ELF-1 (cell line): Measurements from ENCODE around the gene MAD1L1.

Source experiments
- DNase-seq: peaks from one replicate; pipeline ENCODE4 v3.0.0-alpha.2; 2016; ENCODE audit warnings: low read depth, low spot score

Gene MAD1L1

DNA sequence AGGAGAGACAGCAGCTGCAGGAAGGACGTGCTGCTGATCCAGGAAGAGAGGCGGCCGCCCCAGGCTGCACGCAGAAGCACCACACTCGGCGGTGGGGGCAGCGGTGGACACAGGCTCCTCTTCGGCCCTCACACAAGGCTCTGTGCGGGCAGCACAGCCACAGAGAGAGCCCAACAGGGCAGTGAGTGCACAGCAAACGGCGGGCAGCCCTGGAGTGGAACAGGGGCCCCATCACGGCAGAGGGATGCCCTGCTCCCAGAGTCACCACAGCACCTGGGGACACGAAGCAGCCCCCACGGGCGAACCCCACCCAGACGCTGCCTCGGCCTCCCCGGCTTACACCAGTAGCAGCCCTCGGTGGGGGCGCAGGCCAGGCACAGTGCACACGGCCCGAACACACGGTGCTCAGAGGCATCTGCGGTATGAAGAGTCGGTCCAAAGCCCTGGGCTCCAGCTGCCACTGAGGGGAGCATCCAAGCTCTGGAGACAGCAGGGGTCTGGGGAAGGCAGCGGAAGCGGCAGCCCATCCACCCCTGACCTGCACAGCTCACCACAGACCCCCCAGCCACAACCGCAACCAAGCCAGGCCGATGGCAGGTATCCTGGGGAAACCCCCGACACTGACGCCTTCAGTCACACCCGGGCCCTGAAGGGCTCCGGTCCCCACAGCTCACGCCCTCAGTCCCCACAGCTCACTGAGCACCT, 26.1 kb upstream of the MAD1L1 start:
- no peak for DNase-seq

DNA sequence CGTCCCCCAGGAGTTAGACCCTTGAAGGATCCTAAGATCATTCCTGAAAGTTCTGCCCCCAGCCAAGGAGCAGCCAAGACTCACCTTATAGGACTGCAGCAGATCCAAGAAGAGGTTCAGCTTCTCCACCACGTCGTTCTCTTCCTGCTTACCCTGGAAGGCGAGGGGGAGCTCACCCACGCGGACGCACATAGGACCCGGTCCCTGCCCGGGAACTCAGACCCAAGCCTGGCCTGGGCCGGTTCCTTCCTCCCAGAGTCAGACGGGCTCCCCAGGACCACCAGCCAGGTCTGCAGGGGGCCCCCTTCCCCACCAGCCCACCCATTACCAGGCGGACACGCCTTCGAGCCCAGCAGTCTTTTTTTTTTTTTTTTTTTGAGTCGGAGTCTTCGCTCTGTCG, 24.9 kb upstream of the MAD1L1 start:
- DNase-seq, result no peak

DNA sequence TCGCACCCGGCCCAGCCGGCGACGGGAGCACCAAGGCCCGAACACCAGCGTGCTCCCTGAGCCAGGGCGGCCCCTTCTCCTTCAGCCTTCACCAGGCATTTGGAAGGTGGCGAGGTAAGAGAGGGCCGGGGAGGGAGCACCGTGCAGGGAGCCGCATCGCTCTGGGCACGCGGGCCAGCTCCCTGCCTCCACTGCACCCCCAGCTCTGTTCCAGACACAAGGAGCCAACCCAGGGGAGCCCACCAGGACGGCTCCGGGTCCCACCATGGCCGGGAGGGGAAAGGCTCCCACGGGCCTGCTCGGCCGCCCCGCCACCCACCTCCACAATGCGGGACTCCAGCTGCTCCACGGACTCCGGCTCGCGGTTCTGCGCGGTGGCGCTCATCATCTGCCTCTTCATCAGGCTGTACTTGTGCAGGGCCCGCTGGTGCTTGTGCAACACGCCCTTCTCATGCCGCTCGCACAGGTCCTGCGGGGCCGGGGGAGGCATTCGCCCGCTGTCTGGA, 24.4 kb upstream of the MAD1L1 start:
- DNase-seq, result no peak

DNA sequence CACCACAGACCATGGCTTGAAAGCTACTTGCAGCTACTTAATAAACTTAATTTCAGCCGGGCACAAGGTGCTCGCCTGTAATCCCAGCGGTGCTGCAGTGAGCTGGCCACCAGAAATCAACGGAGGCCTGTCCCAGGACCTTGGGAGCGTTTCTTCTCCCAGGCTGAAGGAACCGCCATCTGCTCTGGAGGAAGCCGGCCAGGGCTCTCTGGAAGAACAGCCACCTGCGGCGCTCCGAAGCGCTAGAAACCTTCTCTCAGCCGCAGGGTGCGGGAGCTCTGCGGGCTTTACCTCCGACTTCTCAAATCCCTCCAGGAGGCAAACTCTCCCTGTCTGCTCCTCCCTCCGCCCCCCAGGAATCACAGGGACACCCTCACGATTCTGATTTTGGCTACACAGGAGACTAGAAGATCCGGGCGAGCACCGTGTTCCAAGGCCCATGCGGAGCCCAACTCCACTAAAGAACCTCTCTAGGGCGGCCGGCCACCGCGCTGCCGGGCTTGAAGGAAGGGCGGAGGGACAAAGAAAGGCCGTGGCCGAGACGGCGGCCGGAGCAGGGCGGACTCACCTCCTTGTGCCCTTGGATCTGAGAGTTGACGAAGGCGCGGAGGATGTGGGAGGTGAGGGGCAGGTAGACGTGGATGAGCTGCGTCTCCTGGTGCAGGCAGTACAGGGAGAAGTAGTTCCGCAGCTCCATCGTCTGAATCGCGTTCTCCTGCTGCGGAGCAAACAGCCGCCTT, 23.7 kb upstream of the MAD1L1 start:
- no peak for DNase-seq

DNA sequence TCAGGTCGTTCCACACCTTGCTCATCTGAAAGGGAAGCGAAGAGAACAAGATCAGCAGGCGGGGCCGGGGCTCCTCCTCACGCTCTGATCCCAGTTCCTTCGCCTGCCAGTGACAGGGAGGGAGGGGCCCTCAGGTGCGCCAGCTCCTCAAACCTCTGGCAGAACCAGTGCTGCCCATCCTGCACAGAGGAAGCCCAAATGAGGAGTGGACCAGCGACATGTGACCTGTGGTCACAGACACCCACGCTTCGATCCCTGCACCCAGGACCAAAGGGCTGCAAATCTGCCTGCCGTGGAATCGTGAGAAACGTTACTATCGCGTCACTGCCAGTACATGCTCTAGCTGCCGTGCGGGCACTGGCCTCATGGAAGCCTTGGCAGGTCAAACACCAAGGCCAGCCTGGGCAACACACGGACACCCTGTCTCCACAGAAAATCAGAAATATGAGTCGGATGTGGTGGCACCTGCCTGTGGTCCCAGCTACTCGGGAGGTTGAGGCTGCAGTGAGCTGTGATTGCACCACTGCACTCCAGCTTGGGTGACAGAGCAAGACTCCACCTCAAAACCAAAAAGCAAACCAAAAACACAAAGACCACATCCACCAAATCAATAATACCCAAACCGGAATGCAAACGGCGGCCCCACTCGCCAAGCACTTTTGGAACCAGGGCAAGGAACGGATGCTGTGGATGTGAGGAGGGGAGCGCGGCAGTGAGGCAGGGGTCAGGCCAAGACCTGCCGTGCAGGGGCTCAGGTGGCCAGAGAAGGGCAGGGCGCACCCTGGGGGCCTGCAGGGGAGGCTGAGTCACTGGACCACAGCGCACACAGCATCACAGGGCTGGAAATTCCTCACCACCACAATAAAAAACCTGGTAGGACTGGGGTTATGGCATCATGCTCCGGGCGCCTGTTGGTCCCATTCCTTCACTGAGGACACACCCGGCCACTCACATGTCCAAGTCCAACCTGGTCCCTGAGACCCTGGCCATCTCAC, 22.7 kb upstream of the MAD1L1 start:
- DNase-seq, result no peak

DNA sequence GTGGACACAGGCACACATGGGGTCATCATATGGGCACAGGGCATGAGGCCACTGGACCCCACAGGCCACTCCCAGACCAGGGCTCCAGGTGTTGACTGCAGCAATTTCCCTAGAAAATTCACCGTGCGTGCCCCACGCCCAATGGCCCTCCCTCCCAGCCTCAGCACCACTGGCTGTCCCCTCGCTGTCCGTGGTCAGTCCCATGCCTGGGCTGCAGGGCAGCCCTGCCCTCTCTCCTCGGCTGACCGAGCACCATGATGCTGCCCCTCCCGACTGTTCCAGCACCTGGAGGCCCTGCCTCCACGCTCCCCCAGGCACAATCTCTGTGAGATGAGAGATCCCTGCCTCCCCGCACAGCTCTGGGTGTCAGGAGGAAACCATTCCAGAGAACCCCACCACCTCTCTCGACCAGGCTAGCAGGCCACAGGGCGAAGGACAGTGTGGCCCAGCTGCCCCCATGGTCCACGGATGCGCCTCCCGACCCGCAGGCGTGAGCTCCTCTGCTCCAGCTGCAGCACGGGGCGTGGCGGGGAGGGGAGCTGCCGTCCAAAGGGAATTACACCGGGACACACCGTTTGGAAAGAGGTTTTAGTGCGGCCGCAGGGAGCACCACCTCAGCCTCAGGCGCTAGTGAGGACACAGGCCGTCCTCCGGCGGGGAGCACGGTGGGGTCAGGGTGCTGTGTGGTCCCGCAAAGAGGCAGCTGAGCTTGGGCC, 21.8 kb upstream of the MAD1L1 start:
- no peak for DNase-seq

DNA sequence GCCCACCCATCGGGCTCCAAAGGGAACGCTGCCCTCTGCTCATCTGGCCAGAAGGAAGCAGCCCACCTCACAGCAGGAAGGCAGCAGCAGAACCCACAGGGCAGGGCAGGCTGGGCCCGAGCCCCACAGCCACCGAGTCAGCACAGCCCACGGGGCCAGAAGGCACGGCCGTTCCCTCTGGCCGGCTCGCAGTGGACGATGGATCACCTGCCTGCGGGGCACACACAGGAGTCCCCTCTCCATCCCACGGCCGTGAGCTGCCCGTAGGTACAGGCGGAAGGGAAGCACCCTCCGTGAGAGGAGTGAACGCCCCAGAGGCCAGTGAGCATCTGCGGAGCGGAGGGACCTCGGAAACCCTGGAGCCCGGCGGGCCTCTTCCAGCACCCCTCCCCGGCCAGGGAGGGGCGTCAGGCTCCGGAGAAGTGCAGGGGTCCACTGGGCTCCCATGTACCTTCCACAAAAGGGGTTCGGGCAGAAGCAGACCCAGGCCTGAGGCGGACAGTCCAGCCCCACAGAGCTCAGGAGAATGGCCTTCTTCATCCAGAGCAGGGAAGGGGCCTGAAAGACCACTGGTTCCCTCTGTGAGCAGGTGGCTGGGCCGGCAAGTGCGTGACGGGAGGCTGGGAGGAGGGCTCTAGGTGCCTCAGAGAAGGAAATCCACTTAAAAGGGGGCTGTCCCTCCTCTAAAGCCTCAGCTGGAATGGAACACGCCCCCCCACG, 20.9 kb upstream of the MAD1L1 start:
- no peak for DNase-seq

DNA sequence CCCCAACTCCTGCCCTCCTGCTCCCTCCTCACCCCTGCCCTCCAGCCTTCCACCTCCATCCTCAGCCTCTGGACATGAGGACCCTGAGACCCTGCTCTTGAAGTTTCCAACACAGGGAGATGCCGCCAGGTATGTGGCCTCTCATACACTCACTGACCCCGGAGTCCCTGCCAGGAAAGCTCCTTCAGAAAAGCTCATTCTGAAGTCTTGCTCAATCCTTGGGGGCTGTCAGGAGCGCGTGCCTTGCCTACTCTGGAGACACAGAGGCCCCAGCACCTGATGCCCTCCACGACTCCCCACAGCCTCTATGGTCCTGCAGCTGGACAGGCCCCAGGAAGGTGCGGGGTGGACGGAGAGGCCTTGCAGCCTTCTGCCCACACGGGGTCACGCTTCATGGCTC, 20.3 kb upstream of the MAD1L1 start:
- no peak for DNase-seq

DNA sequence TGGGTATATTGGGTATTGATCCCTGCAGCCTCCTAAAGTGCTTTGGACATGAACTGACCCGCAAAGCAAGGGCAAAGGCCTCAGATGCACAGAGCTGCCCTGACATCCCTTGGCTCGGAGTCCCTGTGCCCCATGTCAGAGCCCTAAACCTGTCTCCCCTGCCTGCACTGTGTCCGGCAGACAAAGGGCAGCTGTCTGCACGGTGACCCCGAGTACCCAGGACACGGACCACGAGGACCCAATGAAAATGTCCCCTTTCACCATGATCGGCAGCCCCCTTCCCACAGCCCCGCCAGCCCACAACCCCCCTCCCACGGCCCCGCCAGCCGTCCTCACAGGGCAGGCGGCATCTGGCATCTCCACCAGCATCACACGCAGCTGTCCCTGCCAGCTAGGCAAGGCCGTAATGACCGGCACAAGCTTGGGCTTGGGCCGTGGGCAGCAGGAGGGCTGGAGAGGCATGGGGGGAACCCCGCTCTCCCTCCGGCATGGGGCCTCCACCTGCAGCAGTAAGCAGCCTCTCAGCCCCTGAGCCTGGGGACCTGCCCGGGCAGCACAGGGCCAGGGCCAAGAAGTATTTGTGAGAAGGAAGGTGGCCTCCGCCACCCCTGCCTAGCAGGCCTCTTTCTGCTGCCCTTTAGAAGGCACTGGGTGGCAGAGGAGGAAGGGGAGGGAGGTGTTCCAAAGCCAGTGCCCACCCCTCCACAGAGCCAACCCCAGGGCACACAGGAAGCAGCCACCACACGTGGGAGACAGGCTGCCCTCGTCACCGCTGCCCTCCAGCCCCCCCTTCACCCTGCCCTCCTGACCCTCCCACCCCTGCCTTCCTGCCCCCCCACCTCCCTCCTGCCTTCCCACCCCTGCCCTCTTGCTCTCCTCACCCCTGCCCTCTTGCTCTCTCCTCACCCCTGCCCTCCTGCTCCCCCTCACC, 19.4 kb upstream of the MAD1L1 start:
- no peak for DNase-seq

DNA sequence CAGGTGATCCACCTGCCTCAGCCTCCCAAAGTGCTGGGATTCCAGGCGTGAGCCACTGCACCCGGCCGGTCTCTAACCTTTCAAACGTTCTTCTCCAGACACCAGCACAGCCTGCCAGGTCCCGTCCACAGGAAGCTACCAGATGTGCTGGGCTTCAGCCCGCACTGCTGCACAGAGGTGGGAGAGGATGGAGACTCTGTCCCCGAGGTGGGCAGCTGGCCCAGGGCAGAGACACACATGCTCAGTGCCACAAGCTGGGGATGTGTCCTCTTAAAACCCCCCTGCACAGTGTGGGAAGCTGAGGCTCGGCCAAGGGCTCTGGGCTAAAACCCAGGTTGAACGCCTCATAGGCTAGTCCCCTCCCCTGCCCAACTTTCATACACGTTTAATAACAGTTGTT, 18.6 kb upstream of the MAD1L1 start:
- no peak for DNase-seq

DNA sequence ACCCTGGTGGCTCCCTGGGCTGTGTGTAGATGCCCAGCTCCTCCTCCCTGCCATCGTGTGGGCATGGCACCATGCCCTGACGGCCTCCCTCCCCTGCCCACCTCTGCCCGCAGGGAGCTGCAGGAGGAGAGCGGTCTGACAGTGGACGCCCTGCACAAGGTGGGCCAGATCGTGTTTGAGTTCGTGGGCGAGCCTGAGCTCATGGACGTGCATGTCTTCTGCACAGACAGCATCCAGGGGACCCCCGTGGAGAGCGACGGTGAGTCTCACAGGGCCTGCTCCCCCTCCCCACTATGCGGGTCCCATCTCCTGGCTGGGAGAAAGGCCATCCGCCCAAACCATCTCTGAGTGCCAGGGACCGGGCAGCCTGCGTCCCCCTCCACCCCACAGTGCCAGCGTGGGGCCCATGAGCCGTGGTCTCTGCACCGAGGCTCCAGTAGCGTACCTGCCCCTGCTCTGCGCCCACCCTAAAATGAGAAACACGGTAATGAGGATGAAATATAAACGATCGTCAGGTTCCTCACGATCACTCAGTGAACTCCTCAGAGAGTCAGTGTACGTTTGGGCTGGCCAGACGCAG, 17.1 kb upstream of the MAD1L1 start:
- no peak for DNase-seq

DNA sequence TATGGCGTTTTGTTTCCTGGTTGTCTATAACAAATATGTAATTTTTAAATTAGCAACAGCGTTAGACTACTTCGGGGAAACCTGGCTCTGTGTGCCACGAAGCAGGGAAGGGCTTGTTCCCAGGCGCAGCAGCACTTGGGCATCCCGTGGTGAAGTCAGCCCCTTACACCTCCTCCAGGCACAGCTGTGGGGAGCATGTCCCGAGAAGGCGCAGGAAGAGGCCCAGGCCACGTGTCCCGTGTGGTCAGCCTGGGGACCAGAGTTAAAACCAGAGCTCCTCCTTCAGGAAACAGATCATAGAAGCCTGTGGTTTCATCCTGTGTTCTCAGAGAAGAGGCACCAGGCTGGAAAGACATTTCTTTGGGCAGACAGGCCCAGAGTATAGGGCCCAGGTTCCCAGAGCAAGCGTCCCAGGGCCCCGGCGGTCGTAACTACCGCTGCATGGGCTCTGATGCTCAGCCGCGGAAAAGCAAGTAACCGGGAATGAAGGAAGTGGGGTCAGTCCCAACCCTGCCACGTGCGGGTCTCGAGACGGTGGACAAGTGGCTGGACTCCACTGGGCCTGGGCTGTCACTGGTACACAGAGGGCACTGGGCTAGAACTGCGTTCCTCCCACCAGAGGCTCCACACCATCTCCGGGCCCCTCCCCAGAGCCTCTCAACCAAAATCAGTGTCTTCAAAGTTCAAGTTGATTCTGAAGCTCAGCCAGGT, 16.4 kb upstream of the MAD1L1 start:
- no peak for DNase-seq

DNA sequence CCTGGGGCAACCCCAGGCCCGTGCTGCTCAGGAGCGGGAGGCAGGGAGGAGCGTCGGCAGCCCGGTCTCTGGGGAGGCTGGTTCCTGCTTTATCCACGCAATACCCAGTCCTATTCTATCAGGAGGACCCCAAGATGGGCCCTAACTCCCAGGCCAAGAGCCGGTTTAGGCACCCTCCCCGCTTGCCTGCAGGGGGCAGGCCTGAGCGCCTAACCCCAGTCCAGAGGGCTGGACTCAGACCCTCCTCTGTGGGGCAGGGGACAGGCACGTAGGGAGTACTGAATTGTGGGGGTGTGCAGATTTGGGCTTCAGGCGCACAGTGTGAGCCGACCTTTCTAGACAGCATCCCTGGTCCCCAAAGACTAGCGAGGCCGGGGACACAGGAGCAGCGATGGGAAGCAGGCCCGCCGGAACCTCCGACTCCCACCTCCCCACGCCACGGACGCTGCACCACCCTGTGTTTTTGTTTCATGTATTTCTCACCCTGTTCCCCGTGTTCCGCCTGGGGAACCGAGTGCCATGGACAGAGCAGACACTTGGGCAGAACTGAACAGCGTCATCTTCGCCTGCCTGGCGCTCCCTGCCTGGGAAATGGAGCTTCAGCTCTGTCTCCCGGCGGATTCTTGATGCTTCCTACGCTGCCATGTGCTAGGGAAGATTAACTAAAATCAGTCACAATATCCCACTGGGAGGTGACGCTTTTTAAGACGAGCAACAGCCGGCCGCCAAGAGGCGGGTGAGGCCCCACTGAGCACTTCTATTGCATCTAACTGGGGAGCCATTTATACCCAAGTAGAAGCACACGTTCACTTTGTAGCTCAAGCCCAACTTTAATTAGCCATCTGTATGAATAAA, 14.6 kb upstream of the MAD1L1 start:
- peak; percentile 74 for DNase-seq

DNA sequence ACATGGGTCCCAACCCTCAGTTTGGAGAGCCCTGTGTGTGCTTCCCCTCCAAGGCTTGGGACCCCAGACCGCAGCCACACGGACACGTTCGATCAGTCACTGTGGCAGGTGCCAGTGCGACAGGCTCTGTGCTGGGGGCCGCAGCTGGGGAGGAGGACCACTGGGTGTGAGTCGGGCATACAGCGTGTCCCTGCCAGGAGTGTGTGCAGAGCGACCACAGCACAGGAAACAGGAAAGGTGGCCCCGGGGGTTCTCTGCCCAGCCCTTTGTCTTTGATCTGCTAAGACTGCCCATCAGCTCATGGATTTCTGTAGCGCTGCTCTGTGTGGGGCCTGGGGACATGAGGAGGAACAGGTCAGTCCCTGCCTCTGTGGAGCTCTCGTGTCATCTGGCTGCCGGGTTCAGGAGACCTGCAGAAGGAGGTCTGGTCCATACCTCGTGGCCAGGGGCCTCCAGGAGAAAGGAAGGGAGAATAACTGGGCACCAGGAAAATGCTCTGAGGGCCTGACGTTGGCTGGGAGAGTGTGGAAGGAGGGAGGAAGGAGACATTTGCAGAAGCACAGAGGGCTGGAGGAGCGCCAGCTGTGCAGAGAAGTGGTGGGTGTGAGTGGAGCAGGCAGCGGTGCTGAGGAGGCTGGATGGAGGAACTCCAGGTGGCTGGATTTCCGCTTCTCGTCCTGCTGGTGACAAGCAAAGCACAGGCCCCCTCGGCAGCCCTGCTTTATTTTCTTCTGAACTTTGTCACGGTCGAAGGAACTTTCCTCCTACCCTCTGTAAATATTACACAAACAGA, 13.3 kb upstream of the MAD1L1 start:
- peak; percentile 62 for DNase-seq

DNA sequence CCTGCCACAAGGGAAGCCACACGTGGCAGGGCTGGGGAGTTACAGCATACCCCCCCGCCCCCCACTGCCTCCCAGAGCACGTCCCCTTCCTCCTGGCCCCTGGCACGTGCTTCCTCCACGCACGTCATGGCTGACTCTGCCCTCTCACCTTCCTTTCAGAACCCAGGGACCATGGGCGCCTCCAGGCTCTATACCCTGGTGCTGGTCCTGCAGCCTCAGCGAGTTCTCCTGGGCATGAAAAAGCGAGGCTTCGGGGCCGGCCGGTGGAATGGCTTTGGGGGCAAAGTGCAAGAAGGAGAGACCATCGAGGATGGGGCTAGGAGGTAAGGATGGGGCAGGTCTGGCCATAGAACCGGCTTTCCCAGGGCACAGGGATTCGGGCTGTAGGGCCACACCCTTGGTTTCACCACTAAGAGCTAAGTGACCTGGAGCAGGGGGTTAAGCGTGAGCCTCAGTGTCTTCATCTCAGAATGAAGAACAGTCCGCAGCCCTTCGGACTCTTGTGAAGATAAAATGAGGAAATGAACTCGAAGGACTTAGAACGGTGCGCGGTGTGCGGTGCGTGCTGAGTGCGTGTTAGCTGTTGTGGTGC, 11.8 kb upstream of the MAD1L1 start:
- DNase-seq, result no peak

DNA sequence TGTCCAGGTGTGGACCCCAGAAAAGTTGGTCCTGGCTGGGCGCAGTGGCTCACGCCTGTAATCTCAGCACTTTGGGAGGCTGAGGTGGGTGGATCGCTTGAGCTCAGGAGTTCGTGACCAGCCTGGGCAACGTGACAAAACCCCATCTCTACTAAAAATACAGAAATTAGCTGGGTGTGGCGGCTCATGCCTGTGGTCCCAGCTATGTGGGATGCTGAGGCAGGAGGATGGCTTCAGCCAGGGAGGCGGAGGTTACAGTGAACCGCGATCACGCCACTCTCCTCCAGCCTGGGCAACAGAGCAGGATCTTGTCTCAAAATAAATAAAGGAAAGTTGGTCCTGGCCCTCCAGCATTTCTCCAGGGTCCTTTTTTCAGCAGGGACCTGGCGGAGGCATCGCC, 10.7 kb upstream of the MAD1L1 start:
- no peak for DNase-seq
